ENCODE results near the gene GPR18.

The GPR18 gene

DNA sequence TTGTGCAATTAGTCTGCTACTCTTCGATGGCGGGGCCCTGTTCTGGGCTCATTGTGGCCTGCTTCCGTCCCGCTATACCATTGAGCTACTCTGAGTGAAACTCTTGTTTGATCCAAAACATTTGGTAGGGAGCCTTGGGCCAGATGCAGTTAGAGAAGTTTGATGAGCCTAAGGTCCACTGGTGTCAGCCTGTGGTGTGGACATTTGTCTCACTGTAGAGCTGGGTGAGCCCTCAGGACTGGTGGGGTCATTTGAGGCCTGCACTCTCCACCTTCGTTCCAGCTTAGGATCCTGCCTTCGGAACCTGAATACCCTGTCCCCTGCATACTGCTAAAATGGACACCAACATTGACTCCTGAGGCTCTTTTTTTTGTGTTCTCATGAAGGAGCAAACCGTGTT lies 50.7 kb downstream of the GPR18 start:
- DNase-seq: no peak

DNA sequence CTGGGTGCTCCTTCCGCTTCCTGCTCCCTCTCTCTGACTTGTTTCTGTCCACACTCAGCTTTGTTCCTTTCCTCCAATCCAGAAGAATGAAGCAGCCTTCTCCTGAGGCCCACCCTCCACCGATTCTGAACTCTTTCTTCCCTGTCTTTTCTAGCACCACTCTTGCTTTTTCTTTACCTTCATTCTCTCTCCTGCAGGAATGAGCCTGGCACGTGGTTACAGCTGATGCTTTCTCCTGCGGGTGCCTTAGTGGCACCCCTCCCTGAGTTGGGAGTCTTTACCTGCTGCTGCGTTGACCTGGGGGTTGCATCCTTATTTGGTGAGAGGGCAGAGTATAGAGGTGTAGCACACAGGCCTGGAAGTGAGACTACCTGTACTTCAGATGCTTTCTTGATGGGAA lies 51.3 kb downstream of the GPR18 start:
- DNase-seq: no peak

DNA sequence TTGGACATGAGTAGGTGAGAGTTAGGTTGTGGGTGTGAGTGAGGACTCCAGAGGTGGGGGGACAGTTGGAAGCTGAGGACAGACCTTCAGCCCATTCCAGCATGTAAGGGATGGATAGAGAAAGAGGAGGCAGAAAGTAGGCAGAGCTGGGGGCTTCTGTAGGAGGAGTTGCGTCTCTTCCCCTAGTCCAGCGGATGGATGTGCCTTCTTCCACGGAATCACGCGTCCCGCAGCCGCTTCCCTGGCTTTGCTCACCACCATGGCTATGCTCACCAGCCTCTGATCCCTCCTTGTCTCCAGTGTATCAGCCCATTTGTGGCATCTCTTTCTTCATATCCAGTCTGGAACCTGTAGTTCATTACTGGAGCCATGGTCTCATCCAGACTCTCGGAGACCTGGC lies 52.0 kb downstream of the GPR18 start:
- no peak for DNase-seq

DNA sequence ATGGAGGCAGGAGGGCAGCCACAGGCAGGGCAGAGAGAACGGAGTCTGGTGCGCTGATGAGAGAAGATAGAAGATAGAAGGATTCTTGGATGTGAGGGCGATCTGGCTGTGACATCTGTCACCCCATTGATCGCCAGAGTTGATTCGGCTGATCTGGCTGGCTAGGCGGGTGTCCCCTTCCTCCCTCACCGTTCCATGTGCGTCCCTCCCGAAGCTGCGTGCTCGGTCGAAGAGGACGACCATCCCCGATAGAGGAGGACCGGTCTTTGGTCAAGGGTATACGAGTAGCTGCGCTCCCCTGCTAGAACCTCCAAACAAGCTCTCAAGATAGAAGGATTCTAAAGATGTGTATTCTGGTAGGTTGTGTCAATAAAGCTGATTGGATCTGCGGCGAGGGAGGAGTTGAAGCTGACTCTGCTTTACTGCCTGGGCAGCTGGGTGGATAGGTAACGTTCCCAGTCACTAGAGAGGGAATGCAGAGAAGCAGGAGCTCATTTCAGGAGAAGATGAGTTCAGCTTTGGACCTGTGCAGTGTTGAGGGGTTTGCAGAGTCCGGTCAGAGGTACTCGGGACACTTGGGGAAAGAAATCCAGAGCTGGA lies 52.5 kb downstream of the GPR18 start:
- DNase-seq: no peak
